NCI-H526 treated with DMSO at 0.1 percent for 48 hours (cell line): ENCODE results near the gene VWA7.
"Not testable (repeated sequence)": the region's sequence is repeated elsewhere in the genome, so short reads cannot be mapped to it uniquely, and the experiment has no call there.

Experiments used
- DNase-seq: peaks from one replicate; lab custom pipeline; 2025; lab: John Stamatoyannopoulos, UW

The VWA7 gene, protein sequence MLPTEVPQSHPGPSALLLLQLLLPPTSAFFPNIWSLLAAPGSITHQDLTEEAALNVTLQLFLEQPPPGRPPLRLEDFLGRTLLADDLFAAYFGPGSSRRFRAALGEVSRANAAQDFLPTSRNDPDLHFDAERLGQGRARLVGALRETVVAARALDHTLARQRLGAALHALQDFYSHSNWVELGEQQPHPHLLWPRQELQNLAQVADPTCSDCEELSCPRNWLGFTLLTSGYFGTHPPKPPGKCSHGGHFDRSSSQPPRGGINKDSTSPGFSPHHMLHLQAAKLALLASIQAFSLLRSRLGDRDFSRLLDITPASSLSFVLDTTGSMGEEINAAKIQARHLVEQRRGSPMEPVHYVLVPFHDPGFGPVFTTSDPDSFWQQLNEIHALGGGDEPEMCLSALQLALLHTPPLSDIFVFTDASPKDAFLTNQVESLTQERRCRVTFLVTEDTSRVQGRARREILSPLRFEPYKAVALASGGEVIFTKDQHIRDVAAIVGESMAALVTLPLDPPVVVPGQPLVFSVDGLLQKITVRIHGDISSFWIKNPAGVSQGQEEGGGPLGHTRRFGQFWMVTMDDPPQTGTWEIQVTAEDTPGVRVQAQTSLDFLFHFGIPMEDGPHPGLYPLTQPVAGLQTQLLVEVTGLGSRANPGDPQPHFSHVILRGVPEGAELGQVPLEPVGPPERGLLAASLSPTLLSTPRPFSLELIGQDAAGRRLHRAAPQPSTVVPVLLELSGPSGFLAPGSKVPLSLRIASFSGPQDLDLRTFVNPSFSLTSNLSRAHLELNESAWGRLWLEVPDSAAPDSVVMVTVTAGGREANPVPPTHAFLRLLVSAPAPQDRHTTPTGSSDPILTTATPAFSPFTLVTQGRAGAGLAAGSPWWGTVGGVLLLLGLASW

DNA sequence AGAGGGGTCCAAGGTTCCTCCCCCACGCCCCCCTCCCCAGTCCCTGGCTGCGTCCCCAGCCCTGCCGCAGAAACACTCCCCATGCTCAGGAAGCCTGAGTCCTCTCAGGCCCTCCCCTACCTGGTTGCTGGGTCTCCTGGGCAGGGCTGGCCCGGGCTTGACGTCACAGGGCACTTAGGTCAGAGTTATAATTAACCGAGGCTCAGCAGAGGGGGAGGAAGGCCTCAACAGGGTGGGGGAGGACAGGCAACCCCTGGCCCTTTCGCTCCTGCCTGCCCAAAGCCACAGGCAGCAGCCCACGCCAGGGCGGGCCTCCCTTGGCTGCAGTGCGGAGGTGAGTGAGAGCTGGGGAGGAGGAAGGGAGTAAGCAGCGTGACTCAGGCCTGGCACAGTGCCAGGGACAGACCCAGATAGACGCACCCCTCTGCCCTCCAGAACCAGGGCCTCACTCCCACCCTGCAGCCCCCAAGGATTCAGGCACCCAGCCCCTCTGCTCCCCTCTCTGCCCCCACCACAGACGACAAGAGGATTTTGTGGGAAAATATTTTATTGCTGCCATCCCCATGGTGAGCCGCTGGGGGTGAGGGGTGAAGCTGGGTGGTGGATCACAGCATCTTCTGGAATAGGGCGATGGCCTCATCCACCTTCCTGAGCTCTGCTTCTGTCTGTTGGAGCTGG lies at the start of gene VWA7:
VWA7 (minus strand) TSS at position 340 of the 678 bp plus-strand sequence. CDS start 549 bp downstream, outside the sequence.
- DNase-seq: peak; percentile 6

DNA sequence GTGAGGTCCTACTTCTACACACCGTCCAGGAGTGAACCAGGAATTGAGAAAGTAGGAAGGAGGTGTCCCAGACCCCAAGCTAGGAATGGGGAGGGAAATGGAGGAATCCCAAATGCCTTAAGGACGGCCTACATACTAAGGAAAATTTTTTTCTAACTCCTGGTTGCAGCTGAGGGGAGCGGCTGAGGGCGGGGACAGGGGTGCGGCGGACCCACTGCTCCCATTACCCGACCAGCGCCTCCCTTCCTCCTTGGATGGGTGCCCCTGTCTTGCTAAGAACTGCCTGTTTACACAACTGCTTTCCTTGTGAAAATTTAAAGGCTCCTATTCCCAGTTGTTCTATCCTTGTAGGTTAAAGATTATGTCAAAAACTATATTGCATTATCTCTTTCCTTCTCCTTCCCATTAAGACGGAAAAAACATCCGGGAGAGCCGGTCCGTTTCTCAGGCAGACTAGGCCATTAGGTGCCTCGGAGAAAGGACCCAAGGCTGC lies 49.7 kb upstream of the VWA7 start:
- DNase-seq: no peak

DNA sequence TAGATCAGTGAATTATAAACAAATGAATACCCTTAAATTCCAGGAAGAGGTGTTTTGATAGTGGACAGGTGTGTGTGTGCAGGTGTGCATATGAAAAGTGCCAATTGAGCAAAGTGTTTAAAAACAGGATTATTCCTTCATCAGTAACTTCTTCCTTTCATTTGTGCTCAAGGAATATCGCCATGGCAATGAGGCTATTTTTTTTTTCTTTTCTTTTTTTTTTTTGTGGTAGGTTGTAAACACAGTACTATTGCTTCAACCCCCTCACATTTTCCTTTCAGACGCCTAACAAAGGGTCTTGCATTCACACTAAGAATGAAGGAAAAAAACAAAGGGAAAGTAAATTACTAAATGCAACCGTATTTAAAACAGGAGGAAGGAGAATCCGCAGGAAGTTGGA lies 48.4 kb upstream of the VWA7 start:
- DNase-seq: no peak

DNA sequence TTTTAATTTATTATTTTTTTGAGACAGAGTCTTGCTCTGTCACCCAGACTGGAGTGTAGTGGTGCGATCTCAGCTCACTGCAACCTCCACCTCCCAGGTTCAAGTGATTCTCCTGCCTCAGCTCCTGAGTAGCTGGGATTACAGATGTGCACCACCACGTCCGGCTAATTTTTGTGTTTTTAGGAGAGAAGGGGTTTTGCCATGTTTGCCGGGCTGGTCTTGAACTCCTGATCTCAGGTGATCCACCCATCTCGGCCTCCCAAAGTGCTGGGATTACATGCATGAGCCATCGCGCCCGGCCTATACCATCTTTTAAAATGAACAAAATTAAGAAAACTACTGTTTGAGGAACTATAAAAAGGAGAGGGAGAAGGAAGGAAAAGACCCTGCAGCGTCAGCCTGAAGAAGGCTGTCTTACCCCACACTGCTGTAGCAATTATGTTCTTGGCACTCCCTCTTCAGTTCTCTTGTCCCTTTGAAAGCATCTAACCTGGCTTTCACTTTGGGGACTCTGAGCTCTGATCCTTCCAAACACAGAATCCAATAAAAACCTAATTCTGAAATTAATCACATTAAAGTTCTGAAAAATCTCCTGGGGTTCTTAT lies 46.6 kb upstream of the VWA7 start:
- not testable (repeated sequence) for DNase-seq

DNA sequence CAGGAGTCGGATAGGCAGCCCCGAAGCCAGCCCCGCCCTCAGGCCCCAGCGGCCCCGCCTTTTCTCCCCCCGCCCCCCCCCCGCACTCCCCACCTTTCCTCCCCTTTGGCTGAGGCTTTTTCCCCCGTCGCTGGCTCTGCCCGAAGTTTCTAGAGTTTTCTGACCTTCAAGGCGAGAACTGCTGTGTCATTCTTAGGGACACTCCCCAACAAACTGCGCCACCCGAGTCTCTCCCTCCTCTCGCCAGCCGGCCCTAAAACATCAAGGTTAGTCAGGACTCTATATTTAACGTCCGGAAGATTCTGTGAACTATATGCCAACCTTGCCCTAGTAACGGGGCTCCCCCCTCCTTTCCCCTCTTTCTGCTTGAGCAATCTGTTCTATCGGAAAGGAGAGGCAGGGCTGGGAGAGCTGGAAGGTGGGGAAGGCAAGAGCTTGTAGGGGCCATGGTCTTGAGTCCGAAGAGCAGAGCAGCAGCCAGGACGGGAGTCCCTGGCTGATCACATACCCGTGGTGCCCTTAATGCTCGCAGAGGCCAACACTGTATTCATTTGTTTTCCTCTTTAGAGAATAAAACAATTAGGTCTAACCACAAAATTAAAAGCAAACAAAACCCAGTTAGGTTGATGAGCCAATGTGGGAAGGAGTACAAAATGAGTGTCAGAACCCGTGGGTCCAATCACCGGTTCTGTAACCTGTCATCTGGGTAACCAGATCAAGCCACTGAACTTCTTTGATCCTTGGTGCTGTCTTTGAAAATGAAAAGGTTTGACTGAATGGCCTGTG lies 45.1 kb upstream of the VWA7 start:
- DNase-seq: no peak

DNA sequence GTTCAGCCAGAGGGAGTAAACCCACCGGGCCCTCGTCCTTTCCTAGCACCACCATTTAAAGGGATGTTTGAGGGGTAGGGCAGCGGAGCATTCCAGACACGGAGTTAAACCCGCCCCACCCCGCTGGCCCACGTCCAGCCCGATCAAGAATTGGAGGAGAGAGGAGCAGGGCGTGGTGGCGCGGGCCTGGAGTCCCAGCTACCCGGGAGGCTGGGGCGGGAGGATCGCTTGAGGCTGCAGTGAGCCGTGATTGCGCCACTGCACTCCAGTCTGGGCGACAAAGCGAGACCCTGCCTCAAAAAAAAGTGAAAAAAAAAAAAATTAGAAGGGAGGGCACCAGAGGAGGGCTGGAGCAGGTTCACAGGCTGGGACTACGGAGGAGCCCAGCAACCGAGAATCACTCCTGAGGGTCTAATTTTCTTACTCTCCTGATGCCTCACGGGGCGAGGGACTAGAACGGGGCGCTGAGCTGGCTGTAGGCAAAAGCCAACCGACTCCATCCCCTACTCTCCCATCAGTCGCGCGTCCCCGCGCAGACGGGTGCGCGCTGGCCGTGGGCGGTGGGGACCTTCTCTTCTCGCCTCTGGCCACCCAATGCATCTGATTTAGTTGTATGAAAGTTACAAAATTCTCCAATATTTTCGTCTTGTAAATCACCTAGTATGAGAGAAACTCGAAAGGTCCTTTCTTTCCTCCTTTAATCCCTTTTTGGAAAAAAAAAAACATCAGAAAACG lies 44.3 kb upstream of the VWA7 start:
- DNase-seq: peak; percentile 54

DNA sequence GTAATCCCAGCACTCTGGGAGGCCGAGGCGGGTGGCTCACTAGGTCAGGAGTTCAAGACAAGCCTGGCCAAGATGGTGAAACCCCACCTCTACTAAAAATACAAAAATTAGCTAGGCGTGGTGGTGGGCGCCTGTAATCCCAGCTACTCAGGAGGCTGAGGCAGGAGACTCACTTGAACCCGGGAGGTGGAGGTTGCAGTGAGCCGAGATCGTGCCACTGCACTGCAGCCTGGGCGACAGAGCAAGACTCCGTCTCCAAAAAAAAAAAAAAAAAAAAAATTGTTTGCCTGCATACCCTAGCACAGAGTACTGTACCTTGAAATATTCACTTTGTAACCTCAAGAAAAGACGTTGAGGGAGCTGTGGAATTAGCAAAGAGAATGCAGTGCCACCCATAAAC lies 43.3 kb upstream of the VWA7 start:
- not testable (repeated sequence) for DNase-seq

DNA sequence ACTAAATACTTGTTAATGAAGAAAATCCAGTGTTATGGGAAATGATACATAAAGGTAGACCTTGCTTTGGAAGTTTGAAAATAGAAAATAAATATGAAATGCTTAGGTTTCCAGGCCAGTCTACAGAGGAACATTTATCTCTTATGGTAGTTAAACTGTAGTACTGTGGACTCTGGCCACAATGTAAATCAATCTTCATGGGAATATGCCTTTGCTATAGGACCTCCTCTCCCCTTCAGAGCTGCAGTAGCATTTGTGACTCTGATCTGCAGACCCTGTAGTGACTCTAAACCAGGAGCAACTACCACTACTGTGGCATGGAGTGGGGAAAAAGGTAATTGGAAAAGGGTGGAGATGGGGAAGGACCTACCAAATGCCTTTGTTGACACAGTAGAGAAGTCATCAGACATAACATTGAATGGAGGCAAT lies 42.8 kb upstream of the VWA7 start:
- no peak for DNase-seq

DNA sequence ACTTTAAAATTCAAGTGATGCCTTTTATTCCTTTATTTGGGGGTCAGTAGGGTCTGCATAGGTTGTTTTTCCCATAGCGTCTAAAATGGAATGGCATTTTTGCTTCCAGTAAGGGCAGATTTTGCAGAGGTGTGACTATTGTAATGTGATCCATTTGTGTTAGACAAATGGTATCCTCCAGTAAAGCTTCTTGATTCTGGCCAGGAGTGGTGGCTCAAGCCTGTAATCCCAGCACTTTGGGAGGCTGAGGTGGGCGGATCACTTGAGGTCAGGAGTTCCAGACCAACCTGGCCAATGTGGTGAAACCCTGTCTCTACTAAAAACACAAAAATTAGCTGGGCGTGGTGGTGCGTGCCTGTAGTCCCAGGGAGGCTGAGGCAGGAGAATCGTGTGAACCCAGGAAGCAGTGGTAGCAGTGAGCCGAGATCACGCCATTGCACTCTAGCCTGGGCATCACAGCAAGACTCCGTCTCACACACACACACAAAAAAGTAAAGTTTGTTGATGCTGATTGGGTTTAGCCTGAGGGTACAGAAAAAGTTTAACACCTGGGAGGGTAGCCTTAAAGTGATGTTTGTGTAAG lies 40.9 kb upstream of the VWA7 start:
- not testable (repeated sequence) for DNase-seq

DNA sequence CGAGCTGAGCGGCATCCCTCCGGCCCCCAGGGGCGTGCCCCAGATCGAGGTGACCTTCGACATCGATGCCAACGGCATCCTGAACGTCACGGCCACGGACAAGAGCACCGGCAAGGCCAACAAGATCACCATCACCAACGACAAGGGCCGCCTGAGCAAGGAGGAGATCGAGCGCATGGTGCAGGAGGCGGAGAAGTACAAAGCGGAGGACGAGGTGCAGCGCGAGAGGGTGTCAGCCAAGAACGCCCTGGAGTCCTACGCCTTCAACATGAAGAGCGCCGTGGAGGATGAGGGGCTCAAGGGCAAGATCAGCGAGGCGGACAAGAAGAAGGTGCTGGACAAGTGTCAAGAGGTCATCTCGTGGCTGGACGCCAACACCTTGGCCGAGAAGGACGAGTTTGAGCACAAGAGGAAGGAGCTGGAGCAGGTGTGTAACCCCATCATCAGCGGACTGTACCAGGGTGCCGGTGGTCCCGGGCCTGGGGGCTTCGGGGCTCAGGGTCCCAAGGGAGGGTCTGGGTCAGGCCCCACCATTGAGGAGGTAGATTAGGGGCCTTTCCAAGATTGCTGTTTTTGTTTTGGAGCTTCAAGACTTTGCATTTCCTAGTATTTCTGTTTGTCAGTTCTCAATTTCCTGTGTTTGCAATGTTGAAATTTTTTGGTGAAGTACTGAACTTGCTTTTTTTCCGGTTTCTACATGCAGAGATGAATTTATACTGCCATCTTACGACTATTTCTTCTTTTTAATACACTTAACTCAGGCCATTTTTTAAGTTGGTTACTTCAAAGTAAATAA lies 40.2 kb upstream of the VWA7 start:
- not testable (repeated sequence) for DNase-seq

DNA sequence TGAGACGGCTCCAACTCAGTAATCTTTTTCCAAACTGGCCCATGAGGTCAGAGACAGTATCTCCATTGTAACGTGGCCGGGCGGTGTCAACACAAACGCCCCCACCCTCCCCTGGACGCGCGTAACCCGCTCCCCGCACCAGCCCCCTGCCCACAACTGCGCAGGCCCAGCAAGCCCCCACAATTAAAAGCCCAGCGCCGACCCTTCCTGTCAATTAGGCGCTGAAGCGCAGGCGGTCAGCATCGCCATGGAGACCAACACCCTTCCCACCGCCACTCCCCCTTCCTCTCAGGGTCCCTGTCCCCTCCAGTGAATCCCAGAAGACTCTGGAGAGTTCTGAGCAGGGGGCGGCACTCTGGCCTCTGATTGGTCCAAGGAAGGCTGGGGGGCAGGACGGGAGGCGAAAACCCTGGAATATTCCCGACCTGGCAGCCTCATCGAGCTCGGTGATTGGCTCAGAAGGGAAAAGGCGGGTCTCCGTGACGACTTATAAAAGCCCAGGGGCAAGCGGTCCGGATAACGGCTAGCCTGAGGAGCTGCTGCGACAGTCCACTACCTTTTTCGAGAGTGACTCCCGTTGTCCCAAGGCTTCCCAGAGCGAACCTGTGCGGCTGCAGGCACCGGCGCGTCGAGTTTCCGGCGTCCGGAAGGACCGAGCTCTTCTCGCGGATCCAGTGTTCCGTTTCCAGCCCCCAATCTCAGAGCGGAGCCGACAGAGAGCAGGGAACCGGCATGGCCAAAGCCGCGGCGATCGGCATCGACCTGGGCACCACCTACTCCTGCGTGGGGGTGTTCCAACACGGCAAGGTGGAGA lies 38.1 kb upstream of the VWA7 start, which contains the start of the genes HSPA1A and HSPA1L:
HSPA1A (plus strand) TSS at position 519 of the 814 bp plus-strand sequence; CDS start at position 733, 214 bp downstream.
HSPA1L (minus strand) TSS at position 259 of the 814 bp plus-strand sequence. CDS start 3,311 bp downstream, outside the sequence.
- peak; percentile 98 for DNase-seq

DNA sequence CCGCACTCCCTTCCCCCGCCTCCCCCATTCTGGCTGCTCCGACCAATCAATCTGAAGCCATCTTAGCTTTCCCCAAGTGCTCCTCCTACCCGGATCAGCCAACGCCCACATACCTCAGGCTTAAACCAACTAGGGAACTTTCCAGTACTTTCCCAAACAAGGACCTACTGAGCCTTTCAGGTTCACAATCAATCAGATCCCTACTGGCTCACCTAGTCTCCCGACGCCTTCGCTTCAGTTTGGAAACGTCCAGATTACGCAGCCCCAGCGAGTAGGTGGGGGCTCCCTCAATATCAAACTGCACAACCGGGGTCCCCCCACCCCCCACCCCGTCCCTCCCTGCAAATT lies 37.5 kb upstream of the VWA7 start:
- DNase-seq: peak; percentile 92

DNA sequence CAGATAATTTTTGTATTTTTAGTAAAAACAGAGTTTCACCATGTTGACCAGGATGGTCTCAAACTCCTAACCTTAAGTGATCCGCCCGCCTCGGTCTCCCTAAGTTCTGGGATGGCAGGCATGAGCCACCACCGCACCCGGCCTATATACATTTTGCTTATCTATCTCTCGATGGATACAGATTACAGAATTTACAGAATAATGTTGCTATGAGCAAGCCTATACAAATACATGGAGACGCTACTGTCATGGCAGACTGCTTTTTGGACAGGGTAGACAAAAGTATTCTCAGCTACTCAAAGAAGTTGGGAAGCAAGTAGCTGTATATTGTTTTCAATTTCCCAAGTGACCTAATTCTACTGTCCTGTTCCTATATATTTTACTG lies 36.3 kb upstream of the VWA7 start:
- no peak for DNase-seq

DNA sequence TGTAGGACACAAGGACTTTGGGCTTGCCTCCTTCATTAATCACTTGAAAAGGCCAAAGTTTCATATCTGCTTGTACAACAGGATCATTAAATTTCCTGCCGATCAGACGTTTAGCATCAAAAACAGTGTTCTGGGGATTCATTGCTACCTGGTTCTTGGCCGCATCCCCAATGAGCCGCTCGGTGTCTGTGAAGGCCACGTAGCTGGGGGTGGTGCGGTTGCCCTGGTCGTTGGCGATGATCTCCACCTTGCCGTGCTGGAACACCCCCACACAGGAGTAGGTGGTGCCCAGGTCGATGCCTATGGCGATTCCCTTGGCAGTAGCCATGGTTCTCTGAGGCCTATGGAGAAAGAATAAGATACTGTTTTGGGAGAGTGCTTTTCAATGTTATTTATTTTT lies 34.5 kb upstream of the VWA7 start:
- no peak for DNase-seq

DNA sequence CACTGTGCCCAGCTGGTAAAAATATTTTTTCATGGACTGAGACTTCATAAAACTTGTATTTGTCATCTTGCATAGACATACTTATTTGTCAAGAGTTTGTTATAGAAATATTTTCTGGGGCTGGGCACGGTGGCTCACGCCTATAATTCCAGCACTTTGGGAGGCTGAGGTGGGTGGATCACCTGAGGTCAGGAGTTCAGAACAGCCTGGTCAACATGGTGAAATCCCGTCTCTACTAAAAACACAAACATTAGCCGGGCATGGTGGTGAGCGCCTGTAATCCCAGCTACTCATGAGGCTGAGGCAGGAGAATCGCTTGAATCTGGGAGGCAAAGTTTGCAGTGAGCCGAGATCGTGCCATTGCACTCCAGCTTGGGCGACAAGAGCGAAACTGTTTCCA lies 31.5 kb upstream of the VWA7 start:
- not testable (repeated sequence) for DNase-seq

DNA sequence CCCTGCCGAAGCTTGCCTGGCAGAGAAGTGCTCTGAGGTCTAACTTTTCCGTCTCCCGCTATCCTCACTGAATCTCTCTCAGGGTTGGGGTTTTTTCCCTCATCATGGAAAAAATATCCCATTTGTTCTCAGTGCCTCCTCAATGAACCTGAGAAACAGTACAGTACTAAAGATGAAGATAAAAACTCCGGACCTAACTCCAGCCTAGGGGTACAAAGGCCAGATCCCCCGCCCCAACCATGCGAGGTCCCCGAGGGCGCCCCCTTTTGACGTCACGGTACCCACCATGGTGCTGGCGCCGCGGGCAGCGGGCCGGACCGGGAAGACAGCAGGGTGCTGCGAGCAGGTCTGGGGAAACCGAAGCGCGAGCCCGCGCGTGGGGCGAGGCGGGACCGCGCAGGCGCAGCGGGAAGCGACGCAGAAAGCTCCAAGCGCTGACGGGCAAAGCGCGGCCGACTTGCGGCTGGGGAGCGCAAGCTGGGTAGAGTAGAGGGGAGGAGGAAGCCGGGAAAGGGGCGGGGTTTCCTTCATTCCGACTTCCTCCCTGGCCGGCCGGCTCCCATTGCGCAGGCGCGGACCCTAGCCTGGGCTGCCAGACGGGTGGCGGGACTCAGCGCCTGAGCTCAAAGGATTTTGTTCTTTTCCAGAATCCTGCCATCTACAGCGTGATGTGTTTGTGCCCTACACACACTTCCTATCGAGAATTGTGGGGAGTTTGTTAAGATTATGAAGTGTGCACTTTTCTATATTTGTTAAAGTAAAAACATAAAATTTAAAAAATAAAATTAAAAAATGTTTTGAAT lies 29.5 kb upstream of the VWA7 start, which contains the start of gene LSM2:
LSM2 (minus strand) TSS at position 497 of the 803 bp plus-strand sequence; CDS start at position 288, 209 bp downstream.
- DNase-seq: peak; percentile 85

DNA sequence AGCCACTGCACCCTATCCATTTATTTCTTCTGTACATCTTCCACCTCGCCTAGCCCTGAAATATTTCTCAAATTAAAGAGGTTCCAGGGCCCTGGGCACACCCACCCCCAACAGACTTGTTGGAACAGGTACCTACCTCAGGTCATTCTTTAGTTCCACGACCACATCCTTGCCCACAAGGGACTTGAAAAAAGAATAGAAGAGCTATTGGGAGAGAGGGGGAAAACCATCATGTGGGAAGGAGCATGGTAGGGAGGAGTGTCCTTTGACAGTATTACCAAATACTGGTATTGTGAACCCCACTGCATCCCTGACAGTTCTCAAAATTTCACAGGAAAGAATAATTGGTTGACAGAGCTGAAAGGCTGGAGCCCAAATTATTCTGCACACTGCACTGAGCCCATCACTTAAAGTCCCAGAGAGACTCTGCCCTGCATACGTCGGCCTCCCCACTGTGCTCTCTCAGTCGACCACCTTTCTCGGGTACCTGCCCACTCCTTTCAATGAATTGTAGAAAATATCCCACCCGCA lies 28.9 kb upstream of the VWA7 start:
- DNase-seq: no peak
